Esophagus muscularis mucosa (tissue), 4 donors: ENCODE data around the gene RNH1. TPM values are rescaled to one million over a fixed set of nuclear protein-coding genes. Genes with fewer than 3 reads are reported as not detected.

Source experiments
- DNase-seq: peaks from one replicate; pipeline ENCODE4 v3.0.0-alpha.2; 2017; ENCODE audit errors: extremely low spot score
- H3K27ac ChIP-seq, 4 donors: fragments of 200-600 bp; sonication (generic); replicated peaks in 1 of 4; 1 replicate in 3 of 4; 2 replicates in 1 of 4; pipeline ENCODE4 v1.5.1; 2016 to 2019; ENCODE audit warnings: mild to moderate bottlenecking in 1 of 4
- H3K27me3 ChIP-seq, 4 donors: fragments of 200-600 bp; sonication (generic); one replicate each; pipeline versions ENCODE4 v1.5.1 to v1.6.0; 2016 to 2019
- H3K36me3 ChIP-seq, 4 donors: fragments of 200-600 bp; sonication (generic); one replicate each; pipeline ENCODE4 v1.5.1; 2016 to 2019
- H3K4me1 ChIP-seq, 4 donors: fragments of 200-600 bp; sonication (generic); one replicate each; pipeline ENCODE4 v1.5.1; 2016 to 2019
- H3K4me3 ChIP-seq, 4 donors: fragments of 200-600 bp; sonication (generic); 1 replicate in 2 of 4; 2 replicates in 2 of 4; pipeline ENCODE4 v1.5.1; 2016 to 2019; ENCODE audit warnings: mild to moderate bottlenecking in 4 of 4, moderate library complexity in 1 of 4
- H3K9me3 ChIP-seq, 4 donors: fragments of 200-600 bp; sonication (generic); 1 replicate in 3 of 4; 2 replicates in 1 of 4; pipeline ENCODE4 v1.5.1; 2016 to 2019
- CTCF ChIP-seq, 3 experiments: fragments of 200-600 bp in 2 of 3; fragments of 450-650 bp in 1 of 3; sonication (generic) in 2 of 3; IDR thresholded peaks; one replicate each; pipeline ENCODE4 v1.5.1; 2017 to 2019; ENCODE audit warnings: antibody characterized with exemption in 3 of 3, mild to moderate bottlenecking in 2 of 3, moderate library complexity in 1 of 3
- EP300 ChIP-seq: sonication (generic); formaldehyde crosslinking; IDR thresholded peaks from one replicate; pipeline ENCODE4 v1.6.1; 2017; ENCODE audit warnings: antibody characterized with exemption
- POLR2A ChIP-seq: fragments of 450-650 bp; IDR thresholded peaks from one replicate; pipeline ENCODE4 v1.6.1; 2017; ENCODE audit warnings: antibody characterized with exemption, moderate library complexity, mild to moderate bottlenecking, low read depth
- POLR2AphosphoS5 ChIP-seq, 2 donors: sonication (generic); formaldehyde crosslinking; IDR thresholded peaks; one replicate each; pipeline ENCODE4 v1.6.1; 2017; ENCODE audit warnings: antibody characterized with exemption in 2 of 2
- WGBS: methylation state at CpG from one replicate; pipeline ENCODE4 v1.1.5; 2018; 5-methylcytosine and 5-hydroxymethylcytosine counted together
- intact Hi-C: fragments of 100-400 bp; cut with DNase I; formaldehyde crosslinking; loops from one replicate; pipeline ENCODE4 v1.15.1; 2023
- total RNA-seq, 4 donors: library from RNA; depleted of rRNA; stranded (reverse); fragments of >200 nt; gene quantifications; one replicate each; pipeline versions ENCODE4 v1.1.0 to v1.2.1, GENCODE V29; 2016

The RNH1 gene
- total RNA-seq, 4 donors from 2014 or later = 280 to 367 (median 334) TPM

- H3K9me3 ChIP-seq = no peaks in the 10 kb centered on the region
- DNase-seq = no peak
- H3K4me3 ChIP-seq = no peak overlapping the region
- intact Hi-C loops = no loop called here
- WGBS = 82% methylated on average over 31 of the region's 32 CpGs
- peaks cover 37 to 91% (median 88%) of the 10 kb centered on the region in 4 donors for H3K36me3 ChIP-seq
- no peaks in the 10 kb centered on the region for H3K4me1 ChIP-seq
- no peak overlapping the region for H3K27ac ChIP-seq
- TF ChIP-seq POLR2AphosphoS5 (IDR thresholded peaks at IDR 0.05) = no peak
- no peak for TF ChIP-seq EP300
- no peak for TF ChIP-seq CTCF (IDR thresholded peaks at IDR 0.05)
- no peak for TF ChIP-seq POLR2A
- no peaks in the 10 kb centered on the region for H3K27me3 ChIP-seq
These were observed 14.4 kb downstream of the RNH1 start for GRCh38 chr11:492427-493226.

DNA sequence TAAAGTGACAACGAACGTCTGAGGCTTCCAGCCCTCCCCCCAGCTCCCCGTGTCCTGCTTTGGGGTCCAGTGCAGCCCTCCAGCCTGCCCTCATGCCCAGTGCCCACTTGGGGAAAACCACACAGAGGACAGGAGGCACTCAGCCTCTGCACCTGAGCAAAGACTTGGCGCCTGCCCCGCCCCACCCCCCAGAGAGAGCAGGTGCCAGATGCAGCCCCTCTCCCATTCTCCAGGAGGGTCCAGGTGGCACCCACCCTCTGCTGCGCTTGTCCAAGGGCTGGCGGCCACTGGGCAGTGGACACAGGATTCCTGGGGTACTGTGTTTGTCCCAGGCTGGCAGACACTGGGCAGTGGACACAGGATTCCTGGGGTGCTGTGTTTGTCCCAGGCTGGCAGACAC is 15.7 kb downstream of the RNH1 start:
- no peaks in the 10 kb centered on the region for H3K27me3 ChIP-seq
- no peak for TF ChIP-seq POLR2AphosphoS5 (IDR thresholded peaks at IDR 0.05)
- H3K4me1 ChIP-seq = no peaks in the 10 kb centered on the region
- no peak overlapping the region for H3K27ac ChIP-seq
- peaks cover 25 to 87% (median 84%) of the 10 kb centered on the region in 4 donors for H3K36me3 ChIP-seq
- no peaks in the 10 kb centered on the region for H3K9me3 ChIP-seq
- DNase-seq = no peak
- 82% methylated on average over 4 of the region's 7 CpGs for WGBS
- intact Hi-C loops = no loop called here
- H3K4me3 ChIP-seq = no peak overlapping the region

- no peak overlapping the region for H3K4me3 ChIP-seq
- DNase-seq = no peak
- WGBS = 88% methylated on average over 12 of the region's 15 CpGs
- no peaks in the 10 kb centered on the region for H3K27me3 ChIP-seq
- H3K36me3 ChIP-seq = peaks cover 22 to 83% (median 80%) of the 10 kb centered on the region in 4 donors
- no peak for TF ChIP-seq POLR2A
- TF ChIP-seq EP300 = no peak
- no peak for TF ChIP-seq CTCF (IDR thresholded peaks at IDR 0.05)
- TF ChIP-seq POLR2AphosphoS5 (IDR thresholded peaks at IDR 0.05) = no peak
- H3K9me3 ChIP-seq = no peaks in the 10 kb centered on the region
- intact Hi-C loops = no loop called here
- no peaks in the 10 kb centered on the region for H3K4me1 ChIP-seq
- H3K27ac ChIP-seq = no peak overlapping the region
These were observed 16.1 kb downstream of the RNH1 start for GRCh38 chr11:490930-491260.

GRCh38 chr11:490186-490929 is 16.7 kb downstream of the RNH1 start:
- Histone ChIP-seq H3K27ac (no peak overlapping the region), H3K4me1 (no peaks in the 10 kb centered on the region), H3K9me3 (no peaks in the 10 kb centered on the region), H3K36me3 (peaks cover 22 to 77% (median 76%) of the 10 kb centered on the region in 4 donors), H3K27me3 (no peaks in the 10 kb centered on the region), H3K4me3 (no peak overlapping the region)
- 93% methylated on average over 26 of the region's 38 CpGs for WGBS
- no peak for TF ChIP-seq EP300
- TF ChIP-seq CTCF (IDR thresholded peaks at IDR 0.05) = no peak
- TF ChIP-seq POLR2A = no peak
- TF ChIP-seq POLR2AphosphoS5 (IDR thresholded peaks at IDR 0.05) = no peak
- no peak for DNase-seq
- intact Hi-C loops = no loop called here

- no peak overlapping the region for H3K27ac ChIP-seq
- H3K4me3 ChIP-seq = no peak overlapping the region
- no peak for DNase-seq
- peaks cover 18 to 71% (median 69%) of the 10 kb centered on the region in 4 donors for H3K36me3 ChIP-seq
- intact Hi-C loops = no loop called here
- 93% methylated on average over 28 of the region's 37 CpGs for WGBS
- H3K4me1 ChIP-seq = no peaks in the 10 kb centered on the region
- TF ChIP-seq EP300 = no peak
- TF ChIP-seq POLR2AphosphoS5 (IDR thresholded peaks at IDR 0.05) = no peak
- TF ChIP-seq CTCF (IDR thresholded peaks at IDR 0.05) = no peak
- TF ChIP-seq POLR2A = no peak
- no peaks in the 10 kb centered on the region for H3K9me3 ChIP-seq
- H3K27me3 ChIP-seq = no peaks in the 10 kb centered on the region
These were observed 17.3 kb downstream of the RNH1 start for GRCh38 chr11:489610-490185.
